GM04504 (cell line): ENCODE data around the gene TXNDC11.

ENCODE experiments used
- DNase-seq: peaks from one replicate; pipeline ENCODE4 v3.0.0-alpha.2; 2012; ENCODE audit warnings: low read depth

The TXNDC11 gene

DNA sequence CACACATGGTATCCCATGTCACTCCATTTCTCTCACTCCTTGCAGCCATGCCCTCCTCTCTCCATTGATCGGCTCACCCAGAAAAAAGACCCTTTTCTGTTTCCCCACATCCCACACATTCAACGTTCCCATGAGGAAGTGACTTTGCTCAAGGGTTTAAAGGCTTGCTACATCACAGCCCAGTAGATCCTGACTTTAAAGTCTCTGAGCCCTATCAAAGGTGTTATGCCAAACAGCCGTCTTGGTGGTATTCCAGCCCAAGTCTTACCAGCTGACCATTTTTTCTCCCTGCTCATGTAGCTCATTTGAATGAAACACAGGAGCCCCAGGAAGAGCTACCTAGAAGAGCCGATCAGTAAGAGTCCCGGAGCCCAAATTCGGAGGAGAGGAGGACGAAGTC lies 7.4 kb upstream of the TXNDC11 start:
- no peak for DNase-seq

- no peak for DNase-seq
These were observed 6.0 kb upstream of the TXNDC11 start for GRCh38 chr16:11748404-11749254.

DNA sequence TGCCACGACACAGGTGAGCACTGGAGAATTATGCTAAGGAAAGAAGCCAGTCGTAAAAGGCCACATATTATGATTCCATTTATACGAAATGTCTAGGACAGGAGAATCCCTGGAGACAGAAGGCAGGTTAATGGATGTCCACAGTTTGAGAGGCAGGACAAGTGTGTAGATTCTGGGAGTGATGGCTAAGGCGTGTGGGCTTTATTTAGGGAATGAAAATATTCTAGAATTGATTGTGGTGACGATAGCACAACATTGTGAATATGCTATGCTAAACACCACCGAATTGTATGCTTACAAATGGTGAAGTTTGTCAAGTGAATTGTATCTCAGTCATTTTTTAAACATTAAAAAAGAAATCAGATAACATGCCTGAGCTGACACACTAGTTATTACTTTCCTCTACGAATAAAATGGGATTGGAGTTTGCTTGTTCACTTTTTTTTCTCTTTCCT lies 5.3 kb upstream of the TXNDC11 start:
- DNase-seq, result no peak

- DNase-seq, result no peak
These were observed 1.4 kb upstream of the TXNDC11 start for GRCh38 chr16:11744075-11744470.

DNA sequence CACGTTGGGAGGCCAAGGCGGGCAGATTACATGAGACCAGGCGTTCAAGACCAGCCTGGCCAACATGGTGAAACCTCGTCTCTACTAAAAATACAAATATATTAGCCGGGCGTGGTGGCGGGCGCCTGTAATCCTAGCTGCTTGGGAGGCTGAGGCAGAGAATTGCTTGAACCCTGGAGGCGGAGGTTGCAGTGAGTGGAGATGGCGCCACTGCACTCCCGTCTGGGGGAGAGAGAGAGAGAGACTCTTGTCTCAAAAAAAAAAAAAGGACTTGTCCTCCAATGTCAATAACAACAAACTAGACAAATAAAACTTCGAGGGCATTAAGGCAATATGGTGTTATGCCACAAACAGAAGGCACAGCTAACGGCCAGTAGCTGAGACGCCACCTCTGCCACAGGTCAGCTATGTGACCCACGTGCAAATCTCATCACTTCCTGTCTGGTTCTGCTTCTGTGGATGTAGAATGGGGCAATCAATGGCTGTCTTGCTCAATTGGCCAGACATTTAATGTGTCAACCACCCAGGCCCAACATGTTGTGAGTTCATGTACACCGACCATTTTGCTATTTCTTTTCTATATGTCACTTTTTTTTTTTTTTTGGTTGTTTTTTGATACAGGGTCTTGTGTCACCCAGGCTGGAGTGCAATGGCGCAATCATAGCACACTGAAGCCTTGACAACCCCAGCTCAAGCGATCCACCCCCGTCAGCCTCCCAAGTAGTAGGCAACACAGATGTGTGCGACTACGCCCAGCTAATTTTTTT lies 834 bp upstream of the TXNDC11 start:
- peak; percentile 26 for DNase-seq

GRCh38 chr16:11742093-11742535 lies 543 bp downstream of the TXNDC11 start:
- DNase-seq, result no peak

DNA sequence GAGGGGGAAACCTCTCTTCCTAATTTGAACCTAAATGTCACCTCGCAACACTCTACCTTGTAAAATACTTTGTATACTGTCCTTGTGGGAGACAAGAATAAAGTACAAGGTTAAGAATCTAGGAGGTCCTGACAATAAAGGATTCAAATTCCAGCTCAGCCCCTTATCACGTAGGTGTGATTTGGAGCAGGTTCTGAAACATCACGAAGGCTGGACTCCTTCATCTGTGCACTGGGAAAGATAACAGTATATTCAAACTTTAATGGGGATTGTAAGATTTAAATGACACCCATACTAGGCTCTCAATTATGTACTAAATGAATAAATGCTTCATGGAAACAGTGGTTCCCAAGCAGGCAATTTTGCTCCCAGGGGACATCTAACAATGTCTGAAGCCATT lies 2.1 kb downstream of the TXNDC11 start:
- no peak for DNase-seq

DNA sequence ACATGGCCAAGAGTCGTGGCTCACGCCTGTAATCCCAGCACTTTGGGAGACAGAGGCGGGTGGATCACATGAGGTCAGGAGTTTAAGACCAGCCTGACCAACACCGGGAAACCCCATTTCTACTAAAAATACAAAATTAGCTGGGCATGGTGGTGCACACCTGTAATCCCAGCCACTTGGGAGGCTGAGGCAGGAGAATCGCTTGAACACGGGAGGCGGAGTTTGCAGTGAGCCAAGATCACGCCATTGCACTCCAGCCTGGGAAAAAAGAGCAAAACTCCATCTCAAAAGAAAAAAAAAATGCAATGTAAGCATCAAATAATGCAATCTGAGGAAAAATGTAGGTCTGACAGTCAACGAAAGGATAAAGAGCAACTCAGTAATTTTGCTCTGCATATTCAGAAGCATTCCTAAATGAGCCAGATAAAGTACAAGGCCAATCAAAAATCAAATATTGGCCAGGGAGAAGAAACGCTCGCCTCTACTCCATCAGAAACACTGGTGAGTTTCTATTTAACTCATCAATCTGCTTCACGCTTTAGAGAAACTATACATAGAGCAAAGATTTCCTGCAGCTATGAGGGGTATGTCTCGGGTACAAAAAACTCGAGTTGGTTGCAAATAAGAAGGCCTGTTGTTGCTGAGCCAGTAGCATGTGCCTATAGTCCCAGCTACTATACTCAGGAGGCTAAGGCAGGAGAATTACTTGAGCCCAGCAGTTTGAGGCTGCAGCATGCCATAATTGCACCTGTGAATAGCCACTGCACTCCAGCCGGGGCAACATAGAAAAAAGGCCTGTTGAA lies 3.7 kb downstream of the TXNDC11 start:
- no peak for DNase-seq

DNA sequence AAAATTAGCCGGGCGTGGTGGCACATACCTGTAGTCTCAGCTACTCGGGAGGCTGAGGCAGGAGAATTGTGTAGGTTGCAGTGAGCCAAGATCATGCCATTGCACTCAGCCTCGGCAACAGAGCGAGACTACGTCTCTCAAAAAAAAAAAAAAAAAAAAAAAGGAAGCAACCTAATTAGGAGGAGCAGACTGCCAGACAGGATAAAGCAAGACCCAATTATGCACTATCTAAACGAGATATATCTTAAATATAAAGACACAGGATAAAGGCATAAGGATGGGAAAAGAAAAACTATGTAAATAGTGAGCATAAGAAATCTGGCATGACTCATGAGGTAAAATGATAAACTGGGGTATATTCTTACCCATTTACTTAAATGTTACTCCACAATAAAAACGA lies 4.9 kb downstream of the TXNDC11 start:
- DNase-seq, result no peak

DNA sequence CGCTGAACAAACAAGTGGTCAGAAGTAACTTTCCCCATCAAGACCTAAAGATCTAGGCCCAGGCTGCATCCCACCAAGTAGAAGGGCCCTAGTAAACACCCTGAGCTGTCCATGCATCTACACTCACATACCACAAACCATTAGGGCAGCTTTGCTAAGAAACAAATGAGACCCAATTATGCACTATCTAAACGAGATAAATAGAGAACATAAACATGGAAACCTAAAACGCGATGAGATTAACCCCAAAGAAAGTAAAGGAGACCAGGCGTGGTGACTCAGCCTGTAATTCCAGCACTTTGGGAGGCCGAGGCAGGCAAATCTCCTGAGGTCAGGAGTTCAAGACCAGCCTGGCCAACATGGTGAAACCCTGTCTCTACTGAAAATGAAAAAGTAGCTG lies 5.8 kb downstream of the TXNDC11 start:
- no peak for DNase-seq

GRCh38 chr16:11735787-11736186 lies 6.9 kb downstream of the TXNDC11 start:
- DNase-seq, result no peak

GRCh38 chr16:11734653-11735043 lies 8.0 kb downstream of the TXNDC11 start:
- no peak for DNase-seq

- no peak for DNase-seq
These were observed 8.5 kb downstream of the TXNDC11 start for GRCh38 chr16:11734025-11734652.

DNA sequence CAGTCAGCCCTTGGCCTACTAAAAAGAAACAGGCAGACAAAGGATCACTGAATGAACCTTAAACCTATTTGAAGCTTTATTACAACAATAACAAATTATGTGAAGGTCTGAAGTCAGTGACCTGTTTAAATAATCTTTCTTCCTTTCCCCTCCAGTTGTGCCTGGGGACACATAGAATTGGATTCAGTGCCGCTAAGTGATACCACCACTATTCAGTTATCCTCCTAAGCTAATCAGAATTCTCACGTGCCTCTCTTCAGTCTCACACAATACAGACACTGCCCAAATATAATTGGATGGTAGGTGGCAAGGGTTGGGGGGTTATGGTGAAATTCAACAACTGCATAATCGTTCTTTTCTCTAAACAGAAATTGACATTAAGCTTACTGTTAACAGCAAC lies 11.4 kb downstream of the TXNDC11 start:
- DNase-seq, result no peak

- no peak for DNase-seq
These were observed 12.9 kb downstream of the TXNDC11 start for GRCh38 chr16:11729787-11730186.

- DNase-seq, result no peak
These were observed 14.7 kb downstream of the TXNDC11 start for GRCh38 chr16:11727796-11728543.

- no peak for DNase-seq
These were observed 16.6 kb downstream of the TXNDC11 start for GRCh38 chr16:11726008-11726407.

DNA sequence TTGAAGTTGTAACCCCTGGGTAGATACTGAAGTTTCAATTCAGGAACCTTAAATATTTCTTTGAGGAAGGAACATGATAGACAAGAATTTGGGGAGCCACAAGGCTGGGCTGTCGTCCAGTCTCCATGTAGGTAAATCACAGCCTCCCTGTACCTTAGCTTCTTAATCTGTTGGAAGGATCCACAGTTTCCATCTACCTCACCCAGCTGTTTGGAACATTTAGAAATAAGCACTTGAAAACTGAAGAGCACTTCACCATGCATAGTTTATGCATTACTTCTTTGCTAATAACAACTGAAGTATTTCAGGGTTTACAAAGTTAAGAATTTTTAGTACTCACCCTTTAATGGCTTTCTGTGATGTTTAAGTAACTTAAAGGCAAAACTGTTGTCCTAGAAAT lies 17.2 kb downstream of the TXNDC11 start:
- DNase-seq, result no peak

GRCh38 chr16:11722468-11722808 lies 20.2 kb downstream of the TXNDC11 start:
- DNase-seq, result no peak

GRCh38 chr16:11721781-11722467 lies 20.7 kb downstream of the TXNDC11 start:
- no peak for DNase-seq

- no peak for DNase-seq
These were observed 22.9 kb downstream of the TXNDC11 start for GRCh38 chr16:11719762-11720161.
